SK-N-SH (cell line): ENCODE measurements around the gene RASAL2. TPM values are rescaled to one million over a fixed set of nuclear protein-coding genes. Genes with fewer than 3 reads are reported as not detected.

ENCODE experiments used
- CTCF ChIA-PET: fragments of 300-600, 350-600 bp; formaldehyde crosslinking; extraction: SDS; loops from one replicate; lab custom pipeline; 2021; lab: Yijun Ruan, JAX
- POLR2A ChIA-PET: fragments of 350-600 bp; sonication (Branson Sonifier 250); formaldehyde crosslinking; extraction: SDS; loops from one replicate; lab custom pipeline; 2020; ENCODE audit warnings: antibody characterized with exemption, inconsistent platforms; lab: Yijun Ruan, JAX
- DNase-seq: peaks from one replicate; pipeline ENCODE4 v3.0.0; 2012
- H2AFZ ChIP-seq: fragments of 200-600 bp; sonication (generic); 2 replicates; pipeline ENCODE4 v1.8.1; 2016; ENCODE audit warnings: antibody characterized with exemption, mild to moderate bottlenecking, low read depth
- H3F3A ChIP-seq: fragments of 200-600 bp; sonication (generic); replicated peaks from 2 replicates; pipeline ENCODE3; 2016; ENCODE audit warnings: antibody characterized with exemption, mild to moderate bottlenecking; ENCODE audit not compliant: insufficient read depth
- H3K27ac ChIP-seq, 2 experiments: fragments of 200-500 bp in 1 of 2; fragments of 200-600 bp in 1 of 2; sonication (Bioruptor generic) in 1 of 2; sonication (generic), shearing (Covaris generic) in 1 of 2; 2 replicates each; pipeline versions ENCODE4 v1.5.1 to v1.6.1; 2014 to 2016; ENCODE audit warnings: low read depth in 2 of 2, inconsistent platforms in 1 of 2, low read length in 1 of 2, mild to moderate bottlenecking in 1 of 2, mixed read lengths in 1 of 2
- H3K27me3 ChIP-seq: fragments of 200-600 bp; sonication (generic), shearing (Covaris generic); 2 replicates; pipeline ENCODE4 v1.6.1; 2016; ENCODE audit warnings: mixed run types; ENCODE audit not compliant: insufficient read depth
- H3K36me3 ChIP-seq, 2 experiments: fragments of 200-500 bp in 1 of 2; fragments of 200-600 bp in 1 of 2; sonication (Bioruptor generic) in 1 of 2; sonication (generic) in 1 of 2; replicated peaks in 1 of 2; 2 replicates each; pipeline versions ENCODE3 to v1.5.1; 2014 to 2016; ENCODE audit warnings: low read length in 1 of 2, mild to moderate bottlenecking in 1 of 2; ENCODE audit not compliant: insufficient read depth in 2 of 2, control insufficient read depth in 1 of 2
- H3K4me1 ChIP-seq, 2 experiments: fragments of 200-500 bp in 1 of 2; fragments of 200-600 bp in 1 of 2; sonication (Bioruptor generic) in 1 of 2; sonication (generic), shearing (Covaris generic) in 1 of 2; 2 replicates each; pipeline versions ENCODE4 v1.5.1 to v1.6.1; 2014 to 2016; ENCODE audit warnings: low read depth in 1 of 2, low read length in 1 of 2, mixed run types in 1 of 2; ENCODE audit not compliant: insufficient read depth in 2 of 2, control insufficient read depth in 1 of 2
- H3K4me2 ChIP-seq: fragments of 200-600 bp; sonication (generic), shearing (Covaris generic); 2 replicates; pipeline ENCODE4 v1.6.1; 2017; ENCODE audit warnings: mixed run types
- H3K4me3 ChIP-seq, 2 experiments: fragments of 200-500 bp in 1 of 2; fragments of 200-600 bp in 1 of 2; sonication (Bioruptor generic) in 1 of 2; sonication (generic), shearing (Covaris generic) in 1 of 2; 2 replicates each; pipeline versions ENCODE4 v1.5.1 to v1.8.1; 2014 to 2016; ENCODE audit warnings: low read depth in 2 of 2, inconsistent platforms in 1 of 2, low read length in 1 of 2, mild to moderate bottlenecking in 1 of 2, mixed read lengths in 1 of 2, moderate library complexity in 1 of 2
- H3K79me2 ChIP-seq: fragments of 200-600 bp; sonication (generic); 2 replicates; pipeline ENCODE4 v1.8.1; 2017; ENCODE audit warnings: mild to moderate bottlenecking; ENCODE audit not compliant: insufficient read depth
- H3K9ac ChIP-seq: fragments of 200-600 bp; sonication (generic); 2 replicates; pipeline ENCODE4 v1.6.1; 2017; ENCODE audit warnings: mixed run types
- H3K9me2 ChIP-seq: fragments of 200-600 bp; sonication (generic); 2 replicates; pipeline ENCODE4 v1.6.1; 2017; ENCODE audit warnings: mixed run types
- H3K9me3 ChIP-seq: fragments of 200-600 bp; sonication (generic); 2 replicates; pipeline ENCODE4 v1.6.1; 2017; ENCODE audit warnings: mixed run types, mild to moderate bottlenecking, moderate library complexity
- H4K20me1 ChIP-seq: fragments of 200-600 bp; sonication (generic); 2 replicates; pipeline ENCODE4 v1.6.1; 2017; ENCODE audit warnings: mild to moderate bottlenecking, mixed run types; ENCODE audit not compliant: insufficient read depth
- EZH2phosphoT487 ChIP-seq: fragments of 200-600 bp; sonication (generic); IDR thresholded peaks from 2 replicates; pipeline ENCODE4 v1.6.1; 2017; ENCODE audit warnings: low read depth, mixed run types, mild to moderate bottlenecking, antibody characterized with exemption, moderate library complexity, borderline replicate concordance
- FOXM1 ChIP-seq: IDR thresholded peaks from 2 replicates; pipeline ENCODE4 v1.4.0; 2012; ENCODE audit warnings: low read depth, mild to moderate bottlenecking
- MEF2A ChIP-seq: IDR thresholded peaks from 2 replicates; pipeline ENCODE4 v1.4.0; 2012; ENCODE audit warnings: low read depth, borderline replicate concordance
- SIN3A ChIP-seq: IDR thresholded peaks from 2 replicates; pipeline ENCODE4 v1.6.1; 2012; ENCODE audit warnings: low read depth, mild to moderate bottlenecking, low read length, moderate library complexity, borderline replicate concordance
- ZBTB33 ChIP-seq: IDR thresholded peaks from 2 replicates; pipeline ENCODE4 v1.4.0; 2012; ENCODE audit warnings: low read depth, borderline replicate concordance
- WGBS: methylation state at CpG from one replicate; pipeline ENCODE4 v1.1.6; 2017; ENCODE audit warnings: low lambda C conversion rate; 5-methylcytosine and 5-hydroxymethylcytosine counted together
- polyA plus RNA-seq, 3 experiments: library from polyadenylated mRNA; depleted of rRNA; stranded (reverse); fragments of >200 nt; gene quantifications; 2 replicates each; pipeline ENCODE4 v1.2.3, GENCODE V29; 2012
- TF ChIP-seq, protein P1 (sequence below): IDR thresholded peaks from 2 replicates; pipeline ENCODE4 v1.6.1; 2012; ENCODE audit warnings: mild to moderate bottlenecking, low read depth, low read length, moderate library complexity

The RASAL2 gene
- polyA plus RNA-seq, 1 of the 3 experiments (the other 2 are of a cell fraction) = 6.9 TPM

DNA sequence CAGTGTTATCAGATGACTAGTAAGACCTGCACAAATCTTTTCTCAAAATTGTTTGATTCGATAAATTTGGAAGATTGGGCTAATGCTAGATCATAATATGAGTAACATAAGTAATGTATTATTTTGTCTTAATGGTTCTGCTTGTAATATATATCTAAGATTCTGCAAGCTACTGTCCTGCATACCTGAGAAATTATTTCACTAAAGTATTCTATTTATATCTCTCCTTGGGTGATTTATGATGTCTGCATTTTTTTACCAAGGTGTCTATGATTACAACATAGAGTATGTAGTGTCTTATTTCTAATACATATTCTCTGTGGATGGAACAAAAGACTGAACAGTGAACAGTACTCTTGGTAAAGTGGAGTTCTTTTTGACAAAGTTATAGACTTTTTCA, 236.2 kb downstream of the RASAL2 start:
- Histone ChIP-seq H3F3A (peaks cover 15% of the 10 kb centered on the region), H3K4me2 (no peak overlapping the region), H2AFZ (no peak overlapping the region), H3K27ac (0 out of 4 replicates have a peak overlapping the region, but pooled peaks of 1 of the 2 experiments have one; percentile 21), H3K79me2 (peaks cover 38% of the 10 kb centered on the region), H3K36me3 (no peaks in the 10 kb centered on the region), H3K4me1 (no peaks in the 10 kb centered on the region; a peak in 1 of 4 replicates), H3K9me3 (no peaks in the 10 kb centered on the region), H3K27me3 (no peaks in the 10 kb centered on the region), H3K4me3 (no peak overlapping the region), H3K9me2 (no peaks in the 10 kb centered on the region), H3K9ac (no peak overlapping the region), H4K20me1 (no peaks in the 10 kb centered on the region)
- TF ChIP-seq ZBTB33 (no peak), MEF2A (peak; percentile 42; the same call in 1 of the 2 replicates)
- no peak for DNase-seq
- POLR2A ChIA-PET = no interaction called here
- WGBS = 37% methylated on average over 1 of the region's 1 CpG
- CTCF ChIA-PET = interaction anchor here (0.8 to 1.2 kb wide), 2 partner anchors 30 to 170 kb away, joined by 3 to 6 read pairs; no protein-coding TSS in a partner anchor

GRCh38 chr1:178330848-178331497, 237.1 kb downstream of the RASAL2 start:
- Histone ChIP-seq H3K9ac (no peak overlapping the region), H2AFZ (no peak overlapping the region), H3K4me3 (no peak overlapping the region), H3K9me2 (no peaks in the 10 kb centered on the region), H3K27ac (no peak overlapping the region), H3K79me2 (peaks cover 34% of the 10 kb centered on the region), H4K20me1 (no peaks in the 10 kb centered on the region), H3K4me1 (no peaks in the 10 kb centered on the region; a peak in 1 of 4 replicates), H3K9me3 (no peaks in the 10 kb centered on the region), H3F3A (peaks cover 9% of the 10 kb centered on the region), H3K4me2 (no peak overlapping the region), H3K27me3 (no peaks in the 10 kb centered on the region), H3K36me3 (no peaks in the 10 kb centered on the region)
- POLR2A ChIA-PET = no interaction called here
- DNase-seq = no peak
- TF ChIP-seq EZH2phosphoT487 = no peak
- TF ChIP-seq ZBTB33 = no peak
- no peak for TF ChIP-seq SIN3A
- TF ChIP-seq, protein P1, sequence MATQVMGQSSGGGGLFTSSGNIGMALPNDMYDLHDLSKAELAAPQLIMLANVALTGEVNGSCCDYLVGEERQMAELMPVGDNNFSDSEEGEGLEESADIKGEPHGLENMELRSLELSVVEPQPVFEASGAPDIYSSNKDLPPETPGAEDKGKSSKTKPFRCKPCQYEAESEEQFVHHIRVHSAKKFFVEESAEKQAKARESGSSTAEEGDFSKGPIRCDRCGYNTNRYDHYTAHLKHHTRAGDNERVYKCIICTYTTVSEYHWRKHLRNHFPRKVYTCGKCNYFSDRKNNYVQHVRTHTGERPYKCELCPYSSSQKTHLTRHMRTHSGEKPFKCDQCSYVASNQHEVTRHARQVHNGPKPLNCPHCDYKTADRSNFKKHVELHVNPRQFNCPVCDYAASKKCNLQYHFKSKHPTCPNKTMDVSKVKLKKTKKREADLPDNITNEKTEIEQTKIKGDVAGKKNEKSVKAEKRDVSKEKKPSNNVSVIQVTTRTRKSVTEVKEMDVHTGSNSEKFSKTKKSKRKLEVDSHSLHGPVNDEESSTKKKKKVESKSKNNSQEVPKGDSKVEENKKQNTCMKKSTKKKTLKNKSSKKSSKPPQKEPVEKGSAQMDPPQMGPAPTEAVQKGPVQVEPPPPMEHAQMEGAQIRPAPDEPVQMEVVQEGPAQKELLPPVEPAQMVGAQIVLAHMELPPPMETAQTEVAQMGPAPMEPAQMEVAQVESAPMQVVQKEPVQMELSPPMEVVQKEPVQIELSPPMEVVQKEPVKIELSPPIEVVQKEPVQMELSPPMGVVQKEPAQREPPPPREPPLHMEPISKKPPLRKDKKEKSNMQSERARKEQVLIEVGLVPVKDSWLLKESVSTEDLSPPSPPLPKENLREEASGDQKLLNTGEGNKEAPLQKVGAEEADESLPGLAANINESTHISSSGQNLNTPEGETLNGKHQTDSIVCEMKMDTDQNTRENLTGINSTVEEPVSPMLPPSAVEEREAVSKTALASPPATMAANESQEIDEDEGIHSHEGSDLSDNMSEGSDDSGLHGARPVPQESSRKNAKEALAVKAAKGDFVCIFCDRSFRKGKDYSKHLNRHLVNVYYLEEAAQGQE = no peak
- TF ChIP-seq FOXM1 = no peak
- CTCF ChIA-PET = interaction anchor here (0.6 to 1.2 kb wide), 2 partner anchors 19 to 31 kb away, joined by 3 to 4 read pairs; no protein-coding TSS in a partner anchor
- WGBS = 92% methylated on average over 7 of the region's 7 CpGs
